K562 (cell line): ENCODE data around the gene SYNGR3. TPM values are rescaled to one million over a fixed set of nuclear protein-coding genes. Genes with fewer than 3 reads are reported as not detected.

Experiments
- ATAC-seq: fragments of 200-7000 bp; cut with Tn5 transposase; 3 replicates; pipeline ENCODE4 v1.9.1; 2020; ENCODE audit warnings: moderate library complexity
- BruUV-seq: library from RNA; stranded (reverse); fragments of 400-500 nt; replicated peaks from 2 replicates; lab custom pipeline; 2021; lab: Mats Ljungman, UMichigan
- CTCF ChIA-PET: fragments of 300-600 bp; formaldehyde crosslinking; extraction: SDS; loops from one replicate; lab custom pipeline; 2021; ENCODE audit warnings: low intra/inter-chr PET ratio; lab: Yijun Ruan, JAX
- POLR2A ChIA-PET: fragments of 300-600, 350-650 bp; sonication (Branson Sonifier 250); formaldehyde crosslinking; extraction: SDS; loops from one replicate; lab custom pipeline; 2021; ENCODE audit warnings: antibody characterized with exemption, inconsistent platforms; lab: Yijun Ruan, JAX
- DNase-seq, 4 experiments: peaks; one replicate each; pipeline versions ENCODE4 v3.0.0 to v3.0.0-alpha.2; 2011 to 2018; ENCODE audit warnings: low spot score in 3 of 4, mixed read lengths in 3 of 4; ENCODE audit errors: extremely low read depth in 1 of 4
- FAIRE-seq: peaks from 2 replicates; lab custom pipeline; 2011; peaks lifted over from hg19 to GRCh38; lab: Jason Lieb, UNC
- H2AFZ ChIP-seq: 2 replicates; pipeline ENCODE4 v1.6.0; 2011; ENCODE audit warnings: low read depth, low read length, control low read depth, inconsistent platforms
- H3K27ac ChIP-seq: fragments of 200-600 bp; 3 replicates; pipeline ENCODE4 v1.8.0; 2011; ENCODE audit warnings: low read depth, mild to moderate bottlenecking, control low read depth, inconsistent platforms, low read length, moderate library complexity, mixed read lengths; ENCODE audit errors: extremely low read depth
- H3K27me3 ChIP-seq, 2 experiments: fragments of 300-600 bp in 1 of 2; 2 replicates in 1 of 2; 3 replicates in 1 of 2; pipeline versions ENCODE4 v1.6.0 to v1.8.0; 2011; ENCODE audit warnings: inconsistent platforms in 2 of 2, low read length in 2 of 2, mild to moderate bottlenecking in 1 of 2, mixed read lengths in 1 of 2, moderate library complexity in 1 of 2; ENCODE audit not compliant: control insufficient read depth in 2 of 2, insufficient read depth in 2 of 2
- H3K36me3 ChIP-seq: fragments of 300-600 bp; 3 replicates; pipeline ENCODE4 v1.8.0; 2011; ENCODE audit warnings: mild to moderate bottlenecking, low read length, inconsistent platforms; ENCODE audit not compliant: control insufficient read depth, insufficient read depth
- H3K4me1 ChIP-seq, 2 experiments: fragments of 200-600 bp in 1 of 2; replicated peaks in 1 of 2; 2 replicates in 1 of 2; 3 replicates in 1 of 2; pipeline versions ENCODE4 v1.5.1 to v1.8.0; 2011; ENCODE audit warnings: inconsistent platforms in 2 of 2, low read length in 2 of 2, mild to moderate bottlenecking in 1 of 2, mixed read lengths in 1 of 2, moderate library complexity in 1 of 2; ENCODE audit not compliant: control insufficient read depth in 2 of 2, insufficient read depth in 2 of 2
- H3K4me2 ChIP-seq: 2 replicates; pipeline ENCODE4 v1.6.1; 2011; ENCODE audit warnings: low read length, control low read depth, inconsistent platforms, mixed read lengths; ENCODE audit not compliant: insufficient read depth
- H3K4me3 ChIP-seq: fragments of 200-600 bp; sonication (generic), shearing (Covaris generic); 2 replicates; pipeline ENCODE4 v1.5.1; 2016; ENCODE audit warnings: control low read depth, inconsistent platforms
- H3K79me2 ChIP-seq: fragments of 200-600 bp; 3 replicates; pipeline ENCODE4 v1.8.0; 2011; ENCODE audit warnings: low read length, inconsistent platforms; ENCODE audit not compliant: control insufficient read depth, insufficient read depth
- H3K9ac ChIP-seq, 2 experiments: 2 replicates each; pipeline versions ENCODE4 v1.6.0 to v1.6.1; 2011; ENCODE audit warnings: low read depth in 2 of 2, low read length in 2 of 2, control low read depth in 1 of 2, inconsistent platforms in 1 of 2, mild to moderate bottlenecking in 1 of 2, mixed read lengths in 1 of 2; ENCODE audit not compliant: insufficient read depth in 1 of 2
- H3K9me1 ChIP-seq: one replicate; pipeline ENCODE4 v1.6.0; 2011; ENCODE audit warnings: inconsistent platforms, mild to moderate bottlenecking, low read length, moderate library complexity; ENCODE audit not compliant: control insufficient read depth, insufficient read depth
- H3K9me3 ChIP-seq: replicated peaks from 2 replicates; pipeline ENCODE4 v1.5.1; 2011; ENCODE audit warnings: low read depth, low read length, inconsistent platforms; ENCODE audit not compliant: control insufficient read depth, insufficient read depth
- H4K20me1 ChIP-seq: replicated peaks from 2 replicates; pipeline ENCODE4 v1.6.1; 2011; ENCODE audit warnings: low read length, inconsistent platforms, mixed read lengths; ENCODE audit not compliant: control insufficient read depth, insufficient read depth
- ASH1L ChIP-seq: fragments of 450-650 bp; IDR thresholded peaks from 2 replicates; pipeline ENCODE4 v1.6.1; 2018; ENCODE audit warnings: borderline replicate concordance, mild to moderate bottlenecking, low read depth; ENCODE audit not compliant: partially characterized antibody
- CBX1 ChIP-seq: sonication (generic); IDR thresholded peaks from 2 replicates; pipeline ENCODE4 v1.6.1; 2016; ENCODE audit warnings: antibody characterized with exemption, low read depth, mild to moderate bottlenecking
- CREBBP ChIP-seq: IDR thresholded peaks from one replicate; pipeline ENCODE4 v1.6.1; 2012; ENCODE audit warnings: low read depth, mild to moderate bottlenecking, control low read depth, inconsistent platforms, low read length
- E2F3 ChIP-seq: fragments of 250-450 bp; sonication (Bioruptor Pico); IDR thresholded peaks from 2 replicates; pipeline ENCODE4 v1.4.0; 2020; ENCODE audit warnings: mild to moderate bottlenecking
- FOS ChIP-seq: IDR thresholded peaks from 3 replicates; pipeline ENCODE4 v1.6.1; 2011; ENCODE audit not compliant: insufficient read length; ENCODE audit errors: extremely low read depth
- PYGO2 ChIP-seq: fragments of 450-650 bp; IDR thresholded peaks from 2 replicates; pipeline ENCODE4 v1.6.1; 2016; ENCODE audit warnings: mild to moderate bottlenecking, missing genetic modification characterization, moderate library complexity, missing compliant biosample characterization
- SP2 ChIP-seq: IDR thresholded peaks from 2 replicates; pipeline ENCODE4 v1.6.1; 2011; ENCODE audit warnings: mild to moderate bottlenecking, low read depth, low read length, moderate library complexity; ENCODE audit not compliant: poor library complexity, severe bottlenecking; ENCODE audit errors: extremely low read depth
- SUPT5H ChIP-seq: fragments of 450-650 bp; IDR thresholded peaks from 2 replicates; pipeline ENCODE4 v1.6.1; 2016
- U2AF1 ChIP-seq: fragments of 200-400 bp; formaldehyde crosslinking; optimal IDR thresholded peaks from 2 replicates; pipeline ENCODE3; 2017; ENCODE audit warnings: mild to moderate bottlenecking, low read depth, low read length, moderate library complexity
- ZBTB11 ChIP-seq, 3 experiments: fragments of 200-800 bp in 1 of 3; fragments of 250-450 bp in 1 of 3; fragments of 450-650 bp in 1 of 3; sonication (Bioruptor Pico) in 1 of 3; sonication (Bioruptor generic) in 1 of 3; formaldehyde crosslinking in 1 of 3; IDR thresholded peaks; 2 replicates each; pipeline versions ENCODE4 v1.6.1 to v1.8.0; 2016 to 2022; ENCODE audit warnings: mild to moderate bottlenecking in 2 of 3, missing genetic modification characterization in 2 of 3, missing compliant biosample characterization in 1 of 3, moderate library complexity in 1 of 3
- ZBTB43 ChIP-seq: sonication (generic); formaldehyde crosslinking; IDR thresholded peaks from 2 replicates; pipeline ENCODE4 v1.8.0; 2023; ENCODE audit warnings: mild to moderate bottlenecking, missing genetic modification reagents
- ZFX ChIP-seq: sonication (generic); formaldehyde crosslinking; IDR thresholded peaks from 2 replicates; pipeline ENCODE4 v1.8.0; 2022; ENCODE audit warnings: mild to moderate bottlenecking, missing genetic modification reagents, moderate library complexity
- ZKSCAN1 ChIP-seq: fragments of 150-350 bp; IDR thresholded peaks from 2 replicates; pipeline ENCODE4 v1.6.1; 2016; ENCODE audit warnings: low read depth, low read length
- ZNF551 ChIP-seq: fragments of 250-450 bp; sonication (Bioruptor Pico); IDR thresholded peaks from 2 replicates; pipeline ENCODE4 v1.5.0; 2021; ENCODE audit warnings: mild to moderate bottlenecking, moderate library complexity
- WGBS: fragments of 100-300 bp; shearing (Covaris generic); methylation state at CpG from one replicate; pipeline ENCODE4 v1.1.6; 2016; ENCODE audit warnings: low coverage, mixed read lengths; ENCODE audit not compliant: insufficient coverage; ENCODE audit errors: missing lambda C conversion rate; 5-methylcytosine and 5-hydroxymethylcytosine counted together
- in situ Hi-C: fragments of 300-500 bp; cut with MboI; formaldehyde crosslinking; loops from 4 replicates; pipeline ENCODE4 v1.15.0; 2018; ENCODE audit warnings: inconsistent platforms, mixed read lengths
- intact Hi-C: fragments of 100-400 bp; cut with micrococcal nuclease; formaldehyde crosslinking; loops from 2 replicates; pipeline ENCODE4 v1.14.2; 2022
- polyA plus RNA-seq, 8 experiments: library from polyadenylated mRNA; depleted of rRNA in 4 of 8; stranded (reverse) in 5 of 8; unstranded in 3 of 8; fragments of >200 nt; fragmentation: Nextera tagmentation in 2 of 8; fragmentation: Illumina TruSeq in 1 of 8; extraction: Ambion mirVana in 2 of 8; extraction: Trizol in 1 of 8; gene quantifications; 2 replicates each; pipeline versions ENCODE4 v1.2.1 to v1.2.3, GENCODE V29; 2011 to 2014; ENCODE audit warnings: inconsistent platforms in 1 of 8, missing spikeins in 1 of 8
- total RNA-seq, 7 experiments: library from RNA; depleted of rRNA in 6 of 7; stranded (reverse); fragments of >200 nt in 6 of 7; fragmentation: Illumina TruSeq in 2 of 7; extraction: Trizol in 2 of 7; gene quantifications; 2 replicates each; pipeline versions ENCODE4 v1.2.1 to v1.2.3, GENCODE V29; 2011 to 2021; ENCODE audit warnings: low replicate concordance in 1 of 7

SYNGR3 gene
- total and polyA plus RNA-seq, 9 of the 15 experiments (the other 6 are each of a cell fraction or from before 2014, with no cell fraction given), result 3.7 to 69.2 (median 36.3) TPM

- TF ChIP-seq ZBTB11 (CRISPR knock-in tag; IDR thresholded peaks at IDR 0.05), result peak in 1 of 3 experiments; percentile 27; a peak in 1 of 6 replicates
Measured at GRCh38 chr16:2009164-2009711, 19.5 kb downstream of the SYNGR3 start (continued).

- TSS peak; percentile 97 for BruUV-seq
- Histone ChIP-seq H2AFZ (peak within 1 kb of the TSS; percentile 65), H3K9ac (peak within 1 kb of the TSS; percentile 92 to 99), H3K36me3 (peaks cover 34% of the 10 kb centered on the region; the same call in 2 of the 3 replicates), H3K27ac (peak within 1 kb of the TSS; percentile 91), H3K4me3 (peak within 1 kb of the TSS; percentile 99), H3K4me2 (peak within 1 kb of the TSS; percentile 100), H3K9me1 (peaks cover 19% of the 10 kb centered on the region), H4K20me1 (peaks cover 30% of the 10 kb centered on the region; the same call in 1 of the 2 replicates), H3K27me3 (no peaks in the 10 kb centered on the region), H3K79me2 (peaks cover 59% of the 10 kb centered on the region), H3K9me3 (no peaks in the 10 kb centered on the region), H3K4me1 (peaks cover 20 to 60% of the 10 kb centered on the region in 2 experiments)
- in situ Hi-C loops, result no loop called here
- peak; percentile 90 to 95 (median 90) for DNase-seq
- under 1% methylated on average over 40 of the region's 52 CpGs for WGBS
- intact Hi-C loops, result loop anchor here (2.0 kb wide), 1 partner anchor 17 kb away; no protein-coding TSS in a partner anchor
- POLR2A ChIA-PET, result interaction anchor here (2.6 kb wide), 1 partner anchor 13 kb away, joined by 13 read pairs; no protein-coding TSS in a partner anchor
- CTCF ChIA-PET, result no interaction called here
- peak; percentile 40 for FAIRE-seq
- peak; percentile 91 for ATAC-seq
- 0 out of 2 replicates have a peak, but pooled peaks have one; percentile 7 for TF ChIP-seq PYGO2 (tag)
- no peak for TF ChIP-seq CREBBP
- TF ChIP-seq CBX1, result no peak
- TF ChIP-seq ASH1L, result no peak
- TF ChIP-seq U2AF1, result peak; percentile 86
- TF ChIP-seq SP2, result peak; percentile 97
- peak; percentile 94 for TF ChIP-seq SUPT5H
- peak; percentile 37; the same call in 1 of the 2 replicates for TF ChIP-seq E2F3 (CRISPR knock-in tag)
- peak; percentile 95 for TF ChIP-seq ZFX (CRISPR knock-in tag)
- no peak for TF ChIP-seq FOS
- no peak for TF ChIP-seq ZBTB43 (CRISPR knock-in tag)
- TF ChIP-seq ZKSCAN1, result 0 out of 2 replicates have a peak, but pooled peaks have one; percentile 18
- TF ChIP-seq ZNF551, result no peak
Measured at GRCh38 chr16:2009791-2010510, 20.2 kb downstream of the SYNGR3 start, which contains the start of gene ZNF598. Gene ZNF598 (minus strand): TSS chr16:2009821.
